ENCODE measurements around the gene ROGDI.
A peak's percentile ranks its signal among the peaks of the same experiment; 100 is the strongest.

The ROGDI gene

GRCh38 chr16:4814046-4814445, 11.6 kb upstream of the ROGDI start:
- no peak for DNase-seq (ENCODE audit: low spot score)

DNA sequence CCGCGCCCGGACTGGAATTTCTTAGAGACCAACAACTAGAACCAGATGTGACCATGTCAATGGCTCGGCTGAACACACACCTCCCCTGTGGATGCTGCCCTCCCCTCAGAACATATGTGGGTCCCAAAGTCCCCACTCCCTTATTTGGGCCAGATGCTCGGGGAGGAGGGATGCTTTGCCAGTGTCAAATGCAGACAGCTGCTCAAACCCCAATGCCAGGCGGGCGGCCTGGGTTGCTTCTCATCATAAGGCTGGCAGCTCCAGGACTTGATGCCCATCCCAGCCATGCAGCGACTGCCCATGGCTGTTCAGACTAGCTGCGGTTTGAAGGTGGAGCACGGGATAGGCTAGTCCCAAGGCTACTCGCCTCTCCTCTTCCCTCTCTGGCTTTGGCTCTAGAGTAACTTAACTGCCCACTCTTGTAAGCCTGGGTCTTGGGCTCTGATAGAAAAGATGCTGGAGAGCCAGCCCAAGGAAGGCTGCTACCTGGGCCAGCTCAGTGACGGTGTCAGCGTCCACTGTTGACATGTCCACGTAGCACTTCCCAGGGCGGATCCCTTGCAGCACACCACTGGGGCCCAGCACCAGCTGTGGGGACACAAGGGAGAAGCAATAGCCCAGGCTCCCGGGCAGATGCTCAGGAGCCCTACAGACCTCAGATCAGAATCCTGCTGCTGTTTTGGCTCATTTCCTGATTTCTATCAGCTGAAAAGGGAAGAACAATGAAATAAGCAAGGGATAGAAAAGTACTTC, 11.0 kb upstream of the ROGDI start:
- DNase-seq (ENCODE audit: low spot score) = no peak

DNA sequence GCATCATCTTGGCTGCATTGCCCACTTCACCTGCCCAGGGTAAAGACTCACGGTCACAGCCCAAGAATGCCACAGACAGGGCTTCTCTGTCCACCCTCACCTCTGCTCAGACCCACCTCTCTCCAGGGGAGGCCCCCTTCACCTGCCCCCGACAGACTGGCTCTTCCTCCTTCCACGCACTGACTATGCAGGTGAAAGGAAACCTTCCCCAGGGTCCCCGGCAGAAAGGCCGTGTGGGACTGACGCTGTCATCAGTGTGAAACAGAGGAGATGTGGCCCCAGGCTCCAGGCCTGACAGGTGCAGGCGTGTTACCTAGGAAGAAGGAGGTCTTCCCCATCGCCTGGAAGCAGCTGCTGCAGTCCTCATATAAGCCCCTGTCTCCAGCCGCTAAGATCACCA, 9.3 kb upstream of the ROGDI start:
- DNase-seq (ENCODE audit: low spot score) = no peak

DNA sequence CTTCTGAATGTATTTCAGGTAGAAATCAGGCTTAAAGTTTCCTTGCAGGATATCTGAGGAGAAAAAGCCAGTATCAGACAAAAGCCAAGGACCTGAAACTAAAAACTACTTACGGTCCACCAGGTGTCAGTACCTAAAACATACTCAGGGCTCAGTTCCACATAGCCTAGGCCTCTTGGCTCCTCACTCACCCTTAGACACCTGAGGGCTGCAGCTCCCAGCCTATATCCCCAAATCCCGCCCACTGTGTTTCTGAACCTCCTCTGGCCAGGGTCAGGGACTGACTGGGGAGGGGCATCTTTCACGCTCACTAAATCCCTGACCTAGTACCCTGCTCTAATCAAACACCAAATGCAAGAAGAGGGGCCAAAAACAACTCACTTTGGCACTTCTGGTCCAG, 8.8 kb upstream of the ROGDI start:
- DNase-seq (ENCODE audit: low spot score) = no peak

DNA sequence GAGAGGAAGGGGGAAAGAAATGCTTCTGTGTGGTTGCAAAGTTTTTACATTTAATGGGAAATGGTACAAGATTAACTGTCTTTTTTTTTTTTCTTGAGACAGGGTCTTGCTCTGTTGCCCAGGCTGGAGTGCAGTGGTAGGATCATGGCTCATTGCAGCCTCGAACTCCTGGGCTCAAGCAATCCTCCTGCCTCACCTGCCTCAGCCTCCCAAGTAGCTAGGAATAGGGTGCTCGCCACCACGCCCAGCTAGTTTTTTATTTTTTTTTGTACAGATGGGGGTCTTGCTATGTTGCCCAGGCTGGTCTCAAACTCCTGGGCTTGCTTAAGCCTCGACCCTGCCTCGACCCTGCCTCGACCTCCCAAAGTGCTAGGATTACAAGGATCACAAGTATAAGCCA, 3.8 kb upstream of the ROGDI start:
- no peak for DNase-seq (ENCODE audit: low spot score)

- DNase-seq (ENCODE audit: low spot score) = no peak
Measured at GRCh38 chr16:4805231-4805630, 2.8 kb upstream of the ROGDI start.

DNA sequence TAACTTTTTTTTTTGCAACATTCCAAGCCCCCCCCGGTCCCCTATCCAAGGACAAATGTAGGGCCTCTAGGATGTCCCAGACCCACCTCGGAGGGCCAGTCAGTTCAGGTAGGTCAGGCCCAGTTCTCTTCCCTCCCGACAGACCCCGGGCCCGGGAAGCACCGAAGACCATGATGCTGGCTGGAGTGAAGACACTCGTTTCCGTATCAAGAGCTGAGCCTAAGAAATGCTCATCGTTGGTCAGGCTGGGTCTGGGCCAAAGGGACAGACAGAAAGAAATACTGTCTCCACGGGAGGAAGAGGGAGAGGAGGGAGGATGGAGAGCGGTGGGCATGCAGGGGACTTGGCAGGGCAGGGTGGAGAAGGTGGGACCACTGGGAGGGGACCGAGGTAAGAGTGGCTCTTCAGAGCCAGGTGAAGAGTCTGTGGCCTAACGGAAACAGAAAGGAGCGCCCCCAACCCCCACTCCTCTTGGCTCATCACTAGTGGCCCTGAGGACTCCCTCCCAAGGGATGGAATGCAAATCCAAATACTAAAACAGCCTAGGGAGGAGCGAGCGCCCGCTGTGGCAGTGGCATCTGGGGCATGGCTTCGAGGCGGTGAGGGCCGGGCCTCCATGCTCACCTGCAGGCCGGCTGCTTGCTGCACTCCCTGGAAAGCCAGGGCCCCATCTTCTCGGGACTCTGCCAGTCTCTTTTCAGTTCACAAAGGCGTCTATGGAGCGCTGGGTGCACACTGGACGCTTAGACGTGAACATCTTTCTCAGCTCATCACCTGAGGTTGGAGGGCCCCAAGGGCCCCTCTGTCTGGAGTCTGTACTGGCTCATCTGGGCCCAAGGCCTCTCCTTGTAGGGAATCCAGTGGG, 1.7 kb upstream of the ROGDI start:
- DNase-seq (ENCODE audit: low spot score) = no peak

DNA sequence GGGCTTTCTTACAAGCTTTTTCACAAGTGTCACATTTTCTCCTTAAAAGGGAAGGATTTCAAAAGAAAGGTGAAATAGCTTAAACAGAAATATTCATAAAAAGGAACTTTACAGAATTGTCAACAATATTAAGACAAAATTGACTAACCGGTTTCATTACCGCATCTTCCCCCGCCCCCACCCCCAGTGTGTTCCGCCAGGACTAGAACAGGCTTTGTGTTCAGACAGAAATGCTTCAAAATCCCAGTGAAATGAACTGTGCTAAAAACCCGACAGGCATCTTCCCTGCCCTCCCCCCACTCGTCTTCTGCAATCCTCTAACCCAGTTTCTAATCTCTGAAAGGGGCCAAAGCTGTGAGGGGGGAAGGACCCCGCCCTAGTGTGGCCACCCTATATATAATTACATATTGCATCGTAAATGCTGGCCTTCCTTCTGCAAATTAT, 990 bp upstream of the ROGDI start:
- DNase-seq (ENCODE audit: low spot score) = no peak

- peak; percentile 93 for DNase-seq (ENCODE audit: low spot score)
Measured at GRCh38 chr16:4802659-4803287, 340 bp upstream of the ROGDI start.

DNA sequence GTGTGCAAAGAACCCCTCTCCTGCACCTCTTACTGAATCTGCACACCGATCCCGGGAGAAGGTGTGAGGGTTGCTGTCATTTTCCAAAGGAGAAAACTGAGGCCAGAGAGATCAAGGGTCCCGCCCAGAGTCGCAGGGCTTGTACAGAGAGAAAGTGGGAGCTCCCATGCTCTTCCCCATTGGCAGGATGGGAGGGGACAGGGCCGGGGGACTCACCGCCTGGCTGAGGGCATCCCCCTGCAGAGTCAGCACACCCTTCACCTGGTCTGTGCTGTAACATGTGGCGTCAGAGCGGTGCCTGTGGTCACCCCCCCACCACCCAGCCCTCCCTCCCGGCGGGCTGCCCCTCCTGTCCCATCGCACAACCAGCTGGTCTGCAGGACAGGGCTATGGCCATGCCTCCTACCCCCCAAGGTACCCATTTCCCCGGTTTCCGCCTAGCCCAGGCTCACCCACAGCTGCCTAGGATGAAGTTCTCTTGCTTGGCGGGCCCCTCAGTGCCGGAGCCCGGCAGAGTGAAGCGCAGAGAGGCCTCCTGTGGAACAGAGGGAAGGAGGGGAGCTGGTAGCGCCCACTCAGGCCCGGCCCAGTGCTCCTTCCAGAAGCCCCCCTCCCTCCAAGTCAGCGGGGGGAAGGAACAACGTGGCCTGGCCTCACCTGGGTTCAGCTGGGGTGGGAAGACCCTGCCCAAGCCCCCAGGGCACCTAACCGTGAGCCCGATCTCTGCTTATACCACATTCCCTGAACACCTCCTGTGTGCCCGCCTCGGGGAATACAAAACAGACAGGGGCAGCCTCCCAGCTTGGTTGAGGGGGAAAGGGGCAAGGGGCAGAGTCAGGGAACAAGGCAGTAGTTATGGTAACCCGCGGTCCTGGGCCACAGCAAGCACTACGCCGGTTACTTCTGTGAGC, 1.1 kb downstream of the ROGDI start:
- DNase-seq (ENCODE audit: low spot score) = no peak

DNA sequence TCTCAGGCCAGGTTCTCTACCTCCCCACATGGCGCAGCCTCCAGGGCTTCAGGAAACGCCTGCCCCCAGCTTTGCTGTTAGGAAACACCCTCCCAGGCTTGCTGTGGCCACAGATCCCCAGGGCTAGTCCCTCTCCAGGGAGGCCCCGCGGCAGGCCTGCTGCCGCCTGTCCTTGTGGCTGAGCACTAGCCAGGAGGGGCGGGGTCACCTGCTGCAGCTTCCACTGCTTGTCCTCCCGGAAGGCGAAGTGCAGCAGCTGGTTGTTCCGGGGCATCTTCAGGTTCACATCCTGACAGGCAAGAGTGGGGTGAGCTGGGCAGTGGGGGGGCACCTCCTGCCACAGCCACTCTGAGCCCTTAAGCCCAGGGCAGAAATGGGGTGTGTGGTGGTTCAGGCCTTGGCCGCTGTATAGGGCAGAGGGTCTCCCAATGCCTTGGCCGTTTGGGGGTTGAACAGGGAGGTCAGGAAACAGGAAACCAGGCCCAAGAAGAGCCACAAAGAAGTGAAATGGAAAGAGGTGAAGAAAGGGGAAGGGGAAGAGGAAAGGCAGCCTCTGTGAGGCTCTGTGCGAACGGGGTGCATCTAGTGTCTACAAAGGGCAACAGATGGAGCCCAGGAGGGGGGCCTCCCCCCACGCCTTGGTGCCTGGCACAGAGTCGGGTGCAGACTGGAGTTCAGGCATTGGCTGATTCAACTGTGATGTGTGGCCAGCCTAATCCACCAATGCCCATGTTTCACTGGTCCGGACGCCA, 2.0 kb downstream of the ROGDI start:
- DNase-seq (ENCODE audit: low spot score) = peak; percentile 67

- DNase-seq (ENCODE audit: low spot score) = no peak
Measured at GRCh38 chr16:4799171-4799855, 3.1 kb downstream of the ROGDI start.

DNA sequence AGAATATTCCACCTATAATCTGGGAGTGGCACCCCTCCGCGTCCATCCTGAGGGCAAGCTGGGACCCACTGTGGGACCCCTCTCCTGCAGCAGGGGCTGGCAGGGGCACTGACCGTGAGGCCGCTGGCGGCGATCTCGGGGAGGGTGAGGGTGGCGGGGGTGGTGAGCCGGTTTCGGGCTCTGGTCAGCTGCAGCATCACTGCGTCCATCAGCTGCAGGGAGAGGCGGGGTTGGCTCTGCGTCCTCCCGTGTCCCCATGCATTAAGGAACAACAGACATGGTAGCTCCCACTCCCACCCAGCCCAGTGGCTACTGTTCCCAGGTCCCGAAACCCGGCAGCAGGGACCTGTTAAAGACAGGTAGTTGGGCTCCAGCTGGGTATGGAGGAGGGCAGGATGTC, 4.0 kb downstream of the ROGDI start:
- no peak for DNase-seq (ENCODE audit: low spot score)

GRCh38 chr16:4797805-4798252, 4.6 kb downstream of the ROGDI start:
- no peak for DNase-seq (ENCODE audit: low spot score)

DNA sequence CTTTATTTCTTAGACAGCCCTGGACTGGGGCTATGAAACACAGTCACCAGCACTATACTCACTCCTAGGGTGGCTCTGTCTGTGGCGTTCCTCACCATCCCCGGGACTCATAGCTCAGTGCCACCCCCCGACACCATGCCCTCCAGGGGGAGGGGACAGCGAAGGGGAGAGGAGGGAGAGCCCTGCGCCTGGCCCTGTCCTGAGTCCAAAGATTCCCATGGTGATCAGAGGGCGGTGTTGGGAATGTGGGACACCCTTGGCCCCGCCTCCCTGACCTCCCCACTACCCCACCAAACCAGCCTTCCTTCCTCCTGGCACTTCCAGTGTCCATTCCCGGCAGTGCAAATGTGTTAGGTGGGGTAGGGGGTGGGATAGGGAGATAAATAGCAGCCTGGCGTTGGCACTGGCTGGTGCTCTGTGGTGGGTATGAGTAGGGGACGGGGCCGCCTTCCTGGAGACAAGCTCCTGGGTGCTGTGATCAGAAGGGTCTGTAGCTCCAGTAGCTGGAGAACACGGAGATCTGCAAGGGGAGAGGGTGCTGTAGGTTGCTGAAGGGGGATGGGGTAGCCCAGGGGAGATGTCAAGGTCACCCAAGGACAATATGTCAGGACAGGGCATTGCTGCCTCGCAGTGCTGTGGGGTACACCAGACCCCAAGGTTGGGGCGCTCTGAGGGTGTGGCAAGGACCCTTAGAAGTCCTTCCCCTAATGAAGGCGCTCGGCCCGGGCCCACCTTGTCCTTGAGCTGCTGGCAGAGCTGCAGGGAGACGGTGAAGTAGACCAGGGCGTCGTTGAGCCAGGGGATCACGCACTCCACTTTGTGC, 5.2 kb downstream of the ROGDI start:
- DNase-seq (ENCODE audit: low spot score) = no peak

GRCh38 chr16:4795828-4796572, 6.4 kb downstream of the ROGDI start:
- DNase-seq (ENCODE audit: low spot score) = peak; percentile 32

DNA sequence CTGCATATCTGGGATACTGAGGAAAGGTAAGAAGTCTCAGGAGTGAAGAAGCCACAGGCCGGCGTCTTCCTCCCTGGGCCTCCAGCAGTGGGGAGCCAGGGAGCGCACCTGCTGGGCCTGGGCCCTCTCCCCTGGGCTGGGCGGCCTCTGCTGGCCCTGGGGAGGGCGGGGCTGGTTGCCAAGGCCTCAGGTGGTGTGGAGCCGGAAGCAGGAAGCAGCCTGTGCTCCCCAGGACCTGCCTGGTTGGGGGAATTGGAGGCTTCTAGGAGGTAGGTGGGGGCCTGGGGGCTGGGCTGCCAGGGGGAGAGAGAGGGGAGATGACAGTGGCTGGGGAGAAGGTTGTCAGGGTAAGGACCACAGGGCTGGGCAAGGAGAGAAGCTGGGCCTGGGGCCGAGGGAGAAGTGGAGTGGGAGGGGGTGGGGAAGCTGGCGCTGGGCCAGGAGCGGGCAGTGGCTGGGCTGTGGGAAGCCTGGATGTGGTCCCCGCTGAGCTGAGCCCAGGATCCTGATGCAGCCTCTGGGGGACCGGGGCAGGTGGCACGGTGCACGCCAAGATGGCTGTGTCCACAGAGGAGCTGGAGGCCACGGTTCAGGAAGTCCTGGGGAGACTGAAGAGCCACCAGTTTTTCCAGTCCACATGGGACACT, 7.1 kb downstream of the ROGDI start, which contains the start of gene SMIM22:
Gene SMIM22, plus strand, starts transcription at position 189 of the 647 bp plus-strand sequence. Its CDS starts 366 bp downstream, at position 555.
- DNase-seq (ENCODE audit: low spot score) = peak; percentile 75

DNA sequence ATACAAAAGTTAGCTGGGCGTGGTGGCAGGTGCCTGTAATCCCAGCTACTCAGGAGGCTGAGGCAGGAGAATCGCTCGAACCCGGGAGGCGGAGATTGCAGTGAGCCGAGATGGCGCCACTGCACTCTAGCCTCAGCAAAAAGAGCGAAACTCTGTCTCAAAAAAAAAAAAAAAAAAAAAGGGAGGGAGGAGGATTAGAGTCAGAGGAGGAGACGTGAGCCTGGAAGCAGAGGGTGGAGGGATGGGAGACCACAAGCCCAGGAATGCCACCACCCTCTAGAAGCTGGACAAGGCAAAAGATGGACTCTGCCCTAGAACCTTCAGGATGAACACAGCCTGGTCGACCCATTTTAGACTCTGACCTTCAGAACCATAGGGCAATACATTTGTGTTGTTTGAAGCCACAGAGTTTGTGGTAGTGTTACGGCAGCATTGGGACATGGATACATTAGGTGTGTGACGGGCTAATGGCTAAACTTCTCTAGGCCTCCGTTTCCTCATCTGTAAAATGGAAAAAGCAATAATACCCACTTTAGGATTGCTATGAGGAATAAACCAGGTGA, 9.4 kb downstream of the ROGDI start:
- no peak for DNase-seq (ENCODE audit: low spot score)
